Measurements from ENCODE around the gene APOBR. TPM values are rescaled to one million over a fixed set of nuclear protein-coding genes. Genes with fewer than 3 reads are reported as not detected.

The APOBR gene
- total and polyA plus RNA-seq, 2 of the 13 experiments (the other 11 are each of a cell fraction or from before 2014, with no cell fraction given), result 0.03 TPM; not detected in 1

DNA sequence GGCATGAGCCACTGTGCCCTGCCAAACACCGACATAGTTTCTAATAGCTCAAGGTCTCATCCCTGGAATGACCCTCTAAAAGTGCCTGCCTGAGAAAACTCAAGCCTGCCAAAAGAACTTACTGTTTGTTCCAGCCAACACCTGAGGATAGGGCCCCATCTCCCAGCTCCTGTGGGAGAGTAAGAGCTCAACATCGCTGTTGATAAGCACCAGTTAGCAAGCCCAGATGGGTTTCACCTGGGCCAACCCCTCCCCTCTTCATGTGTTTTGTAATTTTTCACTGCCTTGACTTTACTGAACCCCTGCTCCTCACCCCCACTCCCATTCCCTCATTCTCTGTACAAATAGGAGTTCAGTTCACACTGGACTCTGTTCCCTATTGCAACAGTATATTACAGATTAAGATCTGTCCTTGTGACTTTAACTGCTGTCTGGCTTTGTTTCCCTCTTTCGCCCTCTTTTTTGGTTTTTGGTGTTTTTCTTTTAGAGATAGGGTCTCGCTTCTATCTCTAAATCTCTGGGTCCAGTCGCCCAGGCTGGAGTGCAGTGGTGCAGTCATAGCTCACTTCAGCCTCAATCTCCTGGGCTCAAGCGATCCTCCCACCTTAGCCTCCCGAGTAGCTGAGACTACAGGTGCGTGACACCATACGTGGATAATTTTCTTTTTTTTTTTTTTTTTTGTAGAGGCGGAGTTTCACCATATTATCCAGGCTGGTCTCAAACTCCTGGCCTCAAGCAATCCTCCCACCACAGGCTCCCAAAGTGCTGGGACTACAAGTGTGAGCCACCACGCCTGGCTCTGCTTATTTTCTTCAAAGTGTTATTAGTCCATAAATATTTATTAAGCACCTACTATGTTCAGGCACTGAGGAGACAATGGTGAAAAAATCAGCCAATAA lies 32.0 kb downstream of the APOBR start (continued):
- TF ChIP-seq HNF1A (IDR thresholded peaks at IDR 0.05; ENCODE audit: low read depth), result peak; percentile 75
- TF ChIP-seq HNF1A (CRISPR knock-in tag; IDR thresholded peaks at IDR 0.05; ENCODE audit: borderline replicate concordance), result peak; percentile 94
- peak; percentile 68 for TF ChIP-seq BORCS8-MEF2B (CRISPR knock-in tag; IDR thresholded peaks at IDR 0.05)
- TF ChIP-seq, protein P1, sequence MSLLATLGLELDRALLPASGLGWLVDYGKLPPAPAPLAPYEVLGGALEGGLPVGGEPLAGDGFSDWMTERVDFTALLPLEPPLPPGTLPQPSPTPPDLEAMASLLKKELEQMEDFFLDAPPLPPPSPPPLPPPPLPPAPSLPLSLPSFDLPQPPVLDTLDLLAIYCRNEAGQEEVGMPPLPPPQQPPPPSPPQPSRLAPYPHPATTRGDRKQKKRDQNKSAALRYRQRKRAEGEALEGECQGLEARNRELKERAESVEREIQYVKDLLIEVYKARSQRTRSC (CRISPR knock-in tag; IDR thresholded peaks at IDR 0.05; ENCODE audit: low read depth), result no peak
- no peak for TF ChIP-seq SP2 (CRISPR knock-in tag; IDR thresholded peaks at IDR 0.05)
- TF ChIP-seq, protein P2, sequence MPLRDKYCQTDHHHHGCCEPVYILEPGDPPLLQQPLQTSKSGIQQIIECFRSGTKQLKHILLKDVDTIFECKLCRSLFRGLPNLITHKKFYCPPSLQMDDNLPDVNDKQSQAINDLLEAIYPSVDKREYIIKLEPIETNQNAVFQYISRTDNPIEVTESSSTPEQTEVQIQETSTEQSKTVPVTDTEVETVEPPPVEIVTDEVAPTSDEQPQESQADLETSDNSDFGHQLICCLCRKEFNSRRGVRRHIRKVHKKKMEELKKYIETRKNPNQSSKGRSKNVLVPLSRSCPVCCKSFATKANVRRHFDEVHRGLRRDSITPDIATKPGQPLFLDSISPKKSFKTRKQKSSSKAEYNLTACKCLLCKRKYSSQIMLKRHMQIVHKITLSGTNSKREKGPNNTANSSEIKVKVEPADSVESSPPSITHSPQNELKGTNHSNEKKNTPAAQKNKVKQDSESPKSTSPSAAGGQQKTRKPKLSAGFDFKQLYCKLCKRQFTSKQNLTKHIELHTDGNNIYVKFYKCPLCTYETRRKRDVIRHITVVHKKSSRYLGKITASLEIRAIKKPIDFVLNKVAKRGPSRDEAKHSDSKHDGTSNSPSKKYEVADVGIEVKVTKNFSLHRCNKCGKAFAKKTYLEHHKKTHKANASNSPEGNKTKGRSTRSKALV (CRISPR knock-in tag; IDR thresholded peaks at IDR 0.05), result peak; percentile 51; the same call in 1 of the 2 replicates
- peak; percentile 94 for TF ChIP-seq ZSCAN25 (CRISPR knock-in tag; IDR thresholded peaks at IDR 0.05)
- TF ChIP-seq SALL1 (CRISPR knock-in tag; IDR thresholded peaks at IDR 0.05), result peak; percentile 93
- TF ChIP-seq NCOA2 (CRISPR knock-in tag; IDR thresholded peaks at IDR 0.05), result peak; percentile 98
- TF ChIP-seq ZSCAN29 (CRISPR knock-in tag; conservative IDR thresholded peaks at IDR 0.05), result peak; percentile 91
- TF ChIP-seq POGZ (CRISPR knock-in tag; IDR thresholded peaks at IDR 0.05), result peak; percentile 87
- peak; percentile 67; the same call in 1 of the 2 replicates for TF ChIP-seq ZSCAN22 (CRISPR knock-in tag; IDR thresholded peaks at IDR 0.05)
- TF ChIP-seq, protein P3, sequence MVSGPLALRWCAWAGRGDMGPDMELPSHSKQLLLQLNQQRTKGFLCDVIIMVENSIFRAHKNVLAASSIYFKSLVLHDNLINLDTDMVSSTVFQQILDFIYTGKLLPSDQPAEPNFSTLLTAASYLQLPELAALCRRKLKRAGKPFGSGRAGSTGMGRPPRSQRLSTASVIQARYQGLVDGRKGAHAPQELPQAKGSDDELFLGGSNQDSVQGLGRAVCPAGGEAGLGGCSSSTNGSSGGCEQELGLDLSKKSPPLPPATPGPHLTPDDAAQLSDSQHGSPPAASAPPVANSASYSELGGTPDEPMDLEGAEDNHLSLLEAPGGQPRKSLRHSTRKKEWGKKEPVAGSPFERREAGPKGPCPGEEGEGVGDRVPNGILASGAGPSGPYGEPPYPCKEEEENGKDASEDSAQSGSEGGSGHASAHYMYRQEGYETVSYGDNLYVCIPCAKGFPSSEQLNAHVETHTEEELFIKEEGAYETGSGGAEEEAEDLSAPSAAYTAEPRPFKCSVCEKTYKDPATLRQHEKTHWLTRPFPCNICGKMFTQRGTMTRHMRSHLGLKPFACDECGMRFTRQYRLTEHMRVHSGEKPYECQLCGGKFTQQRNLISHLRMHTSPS (CRISPR knock-in tag; IDR thresholded peaks at IDR 0.05; ENCODE audit: low read depth), result no peak
- TF ChIP-seq, protein P4, sequence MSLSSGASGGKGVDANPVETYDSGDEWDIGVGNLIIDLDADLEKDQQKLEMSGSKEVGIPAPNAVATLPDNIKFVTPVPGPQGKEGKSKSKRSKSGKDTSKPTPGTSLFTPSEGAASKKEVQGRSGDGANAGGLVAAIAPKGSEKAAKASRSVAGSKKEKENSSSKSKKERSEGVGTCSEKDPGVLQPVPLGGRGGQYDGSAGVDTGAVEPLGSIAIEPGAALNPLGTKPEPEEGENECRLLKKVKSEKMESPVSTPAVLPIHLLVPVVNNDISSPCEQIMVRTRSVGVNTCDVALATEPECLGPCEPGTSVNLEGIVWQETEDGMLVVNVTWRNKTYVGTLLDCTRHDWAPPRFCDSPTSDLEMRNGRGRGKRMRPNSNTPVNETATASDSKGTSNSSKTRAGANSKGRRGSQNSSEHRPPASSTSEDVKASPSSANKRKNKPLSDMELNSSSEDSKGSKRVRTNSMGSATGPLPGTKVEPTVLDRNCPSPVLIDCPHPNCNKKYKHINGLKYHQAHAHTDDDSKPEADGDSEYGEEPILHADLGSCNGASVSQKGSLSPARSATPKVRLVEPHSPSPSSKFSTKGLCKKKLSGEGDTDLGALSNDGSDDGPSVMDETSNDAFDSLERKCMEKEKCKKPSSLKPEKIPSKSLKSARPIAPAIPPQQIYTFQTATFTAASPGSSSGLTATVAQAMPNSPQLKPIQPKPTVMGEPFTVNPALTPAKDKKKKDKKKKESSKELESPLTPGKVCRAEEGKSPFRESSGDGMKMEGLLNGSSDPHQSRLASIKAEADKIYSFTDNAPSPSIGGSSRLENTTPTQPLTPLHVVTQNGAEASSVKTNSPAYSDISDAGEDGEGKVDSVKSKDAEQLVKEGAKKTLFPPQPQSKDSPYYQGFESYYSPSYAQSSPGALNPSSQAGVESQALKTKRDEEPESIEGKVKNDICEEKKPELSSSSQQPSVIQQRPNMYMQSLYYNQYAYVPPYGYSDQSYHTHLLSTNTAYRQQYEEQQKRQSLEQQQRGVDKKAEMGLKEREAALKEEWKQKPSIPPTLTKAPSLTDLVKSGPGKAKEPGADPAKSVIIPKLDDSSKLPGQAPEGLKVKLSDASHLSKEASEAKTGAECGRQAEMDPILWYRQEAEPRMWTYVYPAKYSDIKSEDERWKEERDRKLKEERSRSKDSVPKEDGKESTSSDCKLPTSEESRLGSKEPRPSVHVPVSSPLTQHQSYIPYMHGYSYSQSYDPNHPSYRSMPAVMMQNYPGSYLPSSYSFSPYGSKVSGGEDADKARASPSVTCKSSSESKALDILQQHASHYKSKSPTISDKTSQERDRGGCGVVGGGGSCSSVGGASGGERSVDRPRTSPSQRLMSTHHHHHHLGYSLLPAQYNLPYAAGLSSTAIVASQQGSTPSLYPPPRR (CRISPR knock-in tag; IDR thresholded peaks at IDR 0.05; ENCODE audit: borderline replicate concordance), result peak; percentile 93

All from HepG2 (cell line).